Epithelial cell of umbilical artery (primary cell): ENCODE results near the gene SRSF6. TPM values are rescaled to one million over a fixed set of nuclear protein-coding genes. Genes with fewer than 3 reads are reported as not detected.

Experiments
- total RNA-seq: library from RNA; depleted of rRNA; stranded (reverse); fragments of >200 nt; gene quantifications from 2 replicates; pipeline ENCODE4 v1.2.3, GENCODE V29; 2014

The SRSF6 gene
- total RNA-seq = 53.9 and 61.1 TPM in 2 replicates

DNA sequence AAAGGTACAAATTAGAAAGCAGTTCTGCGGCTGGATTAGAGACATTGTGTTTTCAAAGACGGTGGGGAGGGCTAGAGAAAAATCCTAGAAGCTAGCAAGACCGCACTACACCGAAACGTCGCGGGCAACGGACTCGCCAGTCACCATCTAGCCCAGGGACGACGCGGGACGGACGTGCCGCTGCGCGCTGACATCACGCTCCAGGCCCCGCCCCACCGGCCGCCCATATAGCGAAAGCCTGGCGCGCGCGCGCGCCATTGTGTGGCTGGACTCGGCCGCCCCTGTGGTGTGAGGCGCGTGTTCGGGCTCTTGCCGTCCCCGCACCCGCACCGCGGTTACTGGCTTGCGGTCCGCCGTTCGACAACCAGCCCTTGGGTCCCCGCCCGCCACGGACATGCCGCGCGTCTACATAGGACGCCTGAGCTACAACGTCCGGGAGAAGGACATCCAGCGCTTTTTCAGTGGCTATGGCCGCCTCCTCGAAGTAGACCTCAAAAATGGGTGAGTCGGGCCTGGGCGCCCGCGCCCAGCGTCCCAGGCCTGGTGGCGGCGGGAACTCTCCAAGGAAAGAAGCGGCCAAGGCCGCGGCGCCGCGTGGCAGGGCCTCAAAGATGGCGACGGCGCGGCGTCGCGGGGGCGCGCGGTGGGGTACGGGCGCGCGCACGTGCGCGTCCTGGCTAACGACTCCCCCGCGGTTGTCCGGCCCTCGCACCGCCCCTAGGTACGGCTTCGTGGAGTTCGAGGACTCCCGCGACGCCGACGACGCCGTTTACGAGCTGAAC, at the start of gene SRSF6:
SRSF6 (plus strand) TSS at position 257 of the 782 bp plus-strand sequence; CDS start at position 395, 138 bp downstream.

GRCh38 chr20:43507150-43508080, 49.7 kb downstream of the SRSF6 start, which contains the start of gene L3MBTL1:
Gene L3MBTL1, plus strand, starts transcription at chr20:43507697. Its CDS starts 5,807 bp downstream, at chr20:43513504.

Other genes starting within 250 kb of the SRSF6 start
- gene L3MBTL1, start 49.8 kb downstream of the SRSF6 start, total RNA-seq = 2.3 and 9.3 TPM in 2 replicates
- gene SGK2, start 101.1 kb downstream of the SRSF6 start, total RNA-seq = not detected in 2 replicates
- 37.7 and 43.9 TPM in 2 replicates for gene IFT52, start 133.0 kb downstream of the SRSF6 start, total RNA-seq
- 19.8 and 19.9 TPM in 2 replicates for gene MYBL2, start 209.2 kb downstream of the SRSF6 start, total RNA-seq